HepG2 (cell line): Measurements from ENCODE around the gene ADCY6. TPM values are rescaled to one million over a fixed set of nuclear protein-coding genes. Genes with fewer than 3 reads are reported as not detected.

Source experiments
- ATAC-seq: fragments of 200-7000 bp; cut with Tn5 transposase; 3 replicates; pipeline ENCODE4 v1.9.1; 2020; ENCODE audit warnings: mild to moderate bottlenecking, moderate library complexity
- BruUV-seq: library from RNA; stranded (reverse); fragments of 400-500 nt; replicated peaks from 2 replicates; lab custom pipeline; 2021; lab: Mats Ljungman, UMichigan
- CTCF ChIA-PET: fragments of 300-600 bp; formaldehyde crosslinking; extraction: SDS; loops from one replicate; lab custom pipeline; 2021; ENCODE audit warnings: low total read pairs, inconsistent platforms, low intra/inter-chr PET ratio; lab: Yijun Ruan, JAX
- POLR2A ChIA-PET: fragments of 350-600 bp; sonication (Branson Sonifier 250); formaldehyde crosslinking; loops from one replicate; lab custom pipeline; 2020; ENCODE audit warnings: antibody characterized with exemption, inconsistent platforms; lab: Yijun Ruan, JAX
- DNase-seq: peaks from one replicate; pipeline ENCODE4 v3.0.0-alpha.2; 2015; ENCODE audit warnings: low spot score
- FAIRE-seq: peaks from 3 replicates; lab custom pipeline; 2011; peaks lifted over from hg19 to GRCh38; lab: Jason Lieb, UNC
- H2AFZ ChIP-seq: one replicate; pipeline ENCODE4 v1.6.1; 2011; ENCODE audit warnings: low read length, inconsistent platforms
- H3K27ac ChIP-seq: fragments of 300-600 bp; 3 replicates; pipeline ENCODE4 v1.8.0; 2011; ENCODE audit warnings: mixed run types, mild to moderate bottlenecking, mixed read lengths, low read length, inconsistent platforms; ENCODE audit not compliant: insufficient read depth; ENCODE audit errors: extremely low read length
- H3K27me3 ChIP-seq, 2 experiments: fragments of 200-600 bp in 1 of 2; 2 replicates in 1 of 2; 3 replicates in 1 of 2; pipeline versions ENCODE4 v1.6.0 to v1.8.0; 2011; ENCODE audit warnings: low read length in 2 of 2, mild to moderate bottlenecking in 2 of 2, moderate library complexity in 2 of 2, inconsistent platforms in 1 of 2; ENCODE audit not compliant: insufficient read depth in 2 of 2, control insufficient read depth in 1 of 2
- H3K36me3 ChIP-seq, 2 experiments: fragments of 200-600 bp in 1 of 2; replicated peaks in 1 of 2; 2 replicates in 1 of 2; 3 replicates in 1 of 2; pipeline versions ENCODE4 v1.5.1 to v1.8.0; 2011; ENCODE audit warnings: low read length in 2 of 2, inconsistent platforms in 1 of 2; ENCODE audit not compliant: insufficient read depth in 2 of 2, control insufficient read depth in 1 of 2
- H3K4me1 ChIP-seq: 2 replicates; pipeline ENCODE4 v1.5.1; 2012; ENCODE audit warnings: low read length, inconsistent platforms; ENCODE audit not compliant: insufficient read depth
- H3K4me2 ChIP-seq: 2 replicates; pipeline ENCODE4 v1.6.0; 2011; ENCODE audit warnings: low read depth, low read length, inconsistent platforms
- H3K4me3 ChIP-seq, 3 experiments: fragments of 200-600 bp in 1 of 3; sonication (generic), shearing (Covaris generic) in 1 of 3; replicated peaks in 1 of 3; 2 replicates each; pipeline ENCODE4 v1.5.1; 2011 to 2016; ENCODE audit warnings: low read length in 3 of 3, inconsistent platforms in 2 of 3, low read depth in 2 of 3, mild to moderate bottlenecking in 2 of 3, control low read depth in 1 of 3, mixed read lengths in 1 of 3; ENCODE audit not compliant: insufficient read depth in 1 of 3
- H3K79me2 ChIP-seq: one replicate; pipeline ENCODE4 v1.6.1; 2011; ENCODE audit warnings: low read length, inconsistent platforms; ENCODE audit not compliant: insufficient read depth
- H3K9ac ChIP-seq: 2 replicates; pipeline ENCODE4 v1.6.0; 2011; ENCODE audit warnings: mild to moderate bottlenecking, low read depth, low read length, inconsistent platforms; ENCODE audit not compliant: insufficient read depth
- H3K9me3 ChIP-seq: 2 replicates; pipeline ENCODE4 v1.5.1; 2012; ENCODE audit warnings: mild to moderate bottlenecking, low read length
- H4K20me1 ChIP-seq: 2 replicates; pipeline ENCODE4 v1.6.0; 2011; ENCODE audit warnings: inconsistent platforms, mild to moderate bottlenecking, low read length, moderate library complexity; ENCODE audit not compliant: insufficient read depth
- CREB1 ChIP-seq, 2 experiments: fragments of 450-650 bp in 1 of 2; IDR thresholded peaks; 2 replicates each; pipeline ENCODE4 v1.6.1; 2016 to 2017; ENCODE audit warnings: control low read depth in 1 of 2, mild to moderate bottlenecking in 1 of 2, missing compliant biosample characterization in 1 of 2, missing genetic modification characterization in 1 of 2
- EEA1 ChIP-seq: sonication (generic); formaldehyde crosslinking; IDR thresholded peaks from 2 replicates; pipeline ENCODE4 v1.5.1; 2020; ENCODE audit warnings: mild to moderate bottlenecking, missing genetic modification reagents, borderline replicate concordance
- FIP1L1 ChIP-seq: fragments of 200-400 bp; formaldehyde crosslinking; IDR thresholded peaks from 2 replicates; pipeline ENCODE4 v1.6.1; 2018; ENCODE audit warnings: low read depth, mild to moderate bottlenecking, low read length, moderate library complexity, borderline replicate concordance; ENCODE audit not compliant: insufficient read depth
- IRF2 ChIP-seq: IDR thresholded peaks from 2 replicates; pipeline ENCODE4 v1.6.1; 2018; ENCODE audit warnings: missing genetic modification reagents, missing compliant biosample characterization
- JARID2 ChIP-seq: sonication (generic); formaldehyde crosslinking; IDR thresholded peaks from 2 replicates; pipeline ENCODE4 v1.8.1; 2023; ENCODE audit warnings: missing genetic modification reagents, inconsistent platforms; ENCODE audit not compliant: insufficient replicate concordance
- KAT7 ChIP-seq: IDR thresholded peaks from 2 replicates; pipeline ENCODE4 v1.6.1; 2018; ENCODE audit warnings: borderline replicate concordance, missing compliant biosample characterization
- MIER2 ChIP-seq: IDR thresholded peaks from 2 replicates; pipeline ENCODE4 v1.6.1; 2016; ENCODE audit warnings: missing biosample characterization, missing genetic modification reagents
- NR1H2 ChIP-seq: sonication (generic); formaldehyde crosslinking; IDR thresholded peaks from 2 replicates; pipeline ENCODE4 v1.8.1; 2022; ENCODE audit warnings: low read depth, missing genetic modification reagents, borderline replicate concordance
- SOX5 ChIP-seq: IDR thresholded peaks from 2 replicates; pipeline ENCODE4 v1.6.1; 2016; ENCODE audit warnings: borderline replicate concordance
- TSC22D2 ChIP-seq: sonication (generic); formaldehyde crosslinking; IDR thresholded peaks from 2 replicates; pipeline ENCODE4 v1.5.1; 2020; ENCODE audit warnings: missing genetic modification reagents, mild to moderate bottlenecking, borderline replicate concordance
- ZNF335 ChIP-seq: sonication (generic); formaldehyde crosslinking; IDR thresholded peaks from 2 replicates; pipeline ENCODE4 v1.4.0; 2020; ENCODE audit warnings: missing genetic modification reagents
- WGBS: methylation state at CpG from one replicate; pipeline ENCODE4 v1.1.6; 2017; ENCODE audit warnings: low lambda C conversion rate; 5-methylcytosine and 5-hydroxymethylcytosine counted together
- in situ Hi-C: cut with HindIII; loops from 2 replicates; pipeline ENCODE4 v1.10.0; 2017; ENCODE audit warnings: low pct_unique_long_range_greater_than_20kb; ENCODE audit not compliant: extremely low pct_ligation_motif_present
- intact Hi-C: fragments of 100-400 bp; cut with micrococcal nuclease; formaldehyde crosslinking; loops from one replicate; pipeline ENCODE4 v1.10.0; 2022; ENCODE audit not compliant: unreplicated experiment
- polyA plus RNA-seq, 8 experiments: library from polyadenylated mRNA; depleted of rRNA in 3 of 8; stranded (reverse) in 7 of 8; unstranded in 1 of 8; fragments of >200 nt; fragmentation: Illumina TruSeq in 4 of 8; extraction: Trizol in 4 of 8; gene quantifications; 2 replicates each; pipeline versions ENCODE4 v1.2.1 to v1.2.3, GENCODE V29; 2011 to 2016; ENCODE audit warnings: low read depth in 4 of 8, missing spikeins in 1 of 8, mixed read lengths in 1 of 8; ENCODE audit not compliant: insufficient read depth in 1 of 8
- total RNA-seq, 5 experiments: library from RNA; depleted of rRNA; stranded (reverse); fragments of >200 nt; fragmentation: Illumina TruSeq; extraction: Trizol; gene quantifications; 2 replicates each; pipeline ENCODE4 v1.2.3, GENCODE V29; 2016; ENCODE audit warnings: low read depth in 1 of 5
- TF ChIP-seq, protein P1 (sequence below): IDR thresholded peaks from 2 replicates; pipeline ENCODE4 v1.6.1; 2016; ENCODE audit warnings: missing genetic modification reagents, missing compliant biosample characterization
- TF ChIP-seq, protein P2 (sequence below): sonication (generic); formaldehyde crosslinking; IDR thresholded peaks from 2 replicates; pipeline ENCODE4 v1.8.0; 2022; ENCODE audit warnings: missing genetic modification reagents, low read depth, mild to moderate bottlenecking, borderline replicate concordance
- TF ChIP-seq, protein P3 (sequence below): sonication (generic); formaldehyde crosslinking; IDR thresholded peaks from 2 replicates; pipeline ENCODE4 v1.4.0; 2020; ENCODE audit warnings: low read depth, mild to moderate bottlenecking, missing genetic modification reagents
- TF ChIP-seq, protein P4 (sequence below): sonication (generic); formaldehyde crosslinking; IDR thresholded peaks from 2 replicates; pipeline ENCODE4 v1.9.0; 2021; ENCODE audit warnings: missing genetic modification reagents, borderline replicate concordance

The ADCY6 gene
- total and polyA plus RNA-seq, 2 of the 13 experiments (the other 11 are each of a cell fraction or from before 2014, with no cell fraction given) = 10.6 to 11.8 TPM

DNA sequence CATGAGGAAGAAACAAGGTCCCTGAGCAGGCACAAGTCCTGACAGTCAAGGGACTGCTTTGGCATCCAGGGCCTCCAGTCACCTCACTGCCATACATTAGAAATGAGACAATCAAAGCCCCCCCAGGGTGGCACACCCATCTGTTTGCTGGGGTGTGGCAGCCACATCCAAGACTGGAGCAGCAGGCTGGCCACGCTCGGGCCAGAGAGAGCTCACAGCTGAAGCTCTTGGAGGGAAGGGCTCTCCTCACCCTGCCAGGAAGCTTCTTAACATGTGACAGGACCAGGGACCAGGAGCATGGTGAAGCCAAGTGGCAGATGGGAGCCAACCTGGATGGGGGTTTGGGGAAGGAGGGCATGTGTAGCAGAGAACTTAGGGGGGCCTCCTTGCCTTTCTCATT is 39.4 kb upstream of the ADCY6 start:
- ChIA-PET CTCF (no interaction called here), POLR2A (no interaction called here)
- Histone ChIP-seq H2AFZ (no peak overlapping the region), H3K9ac (no peak overlapping the region), H3K4me1 (no peaks in the 10 kb centered on the region), H3K27me3 (peaks cover 4 to 25% of the 10 kb centered on the region in 2 experiments; a peak in 4 of 5 replicates), H3K36me3 (peaks cover 24 to 40% of the 10 kb centered on the region in 2 experiments), H3K4me3 (no peak overlapping the region), H4K20me1 (no peaks in the 10 kb centered on the region; the same call in 1 of the 2 replicates), H3K27ac (no peak overlapping the region), H3K79me2 (no peaks in the 10 kb centered on the region), H3K4me2 (no peak overlapping the region), H3K9me3 (no peaks in the 10 kb centered on the region)
- BruUV-seq = no TSS peak
- in situ Hi-C loops (no loop called here), intact Hi-C loops (no loop called here)
- DNase-seq (no peak), FAIRE-seq (no peak), ATAC-seq (no peak)
- TF ChIP-seq KAT7 (CRISPR knock-in tag) (no peak), EEA1 (CRISPR knock-in tag) (no peak), FIP1L1 (no peak), IRF2 (CRISPR knock-in tag) (no peak), MIER2 (CRISPR knock-in tag) (no peak), SOX5 (CRISPR knock-in tag) (no peak), JARID2 (CRISPR knock-in tag) (no peak), ZNF335 (CRISPR knock-in tag) (no peak), NR1H2 (CRISPR knock-in tag) (no peak), CREB1 (IDR thresholded peaks at IDR 0.05) (no peak), CREB1 (CRISPR knock-in tag; IDR thresholded peaks at IDR 0.05) (no peak), TSC22D2 (no peak)
- TF ChIP-seq, protein P1, sequence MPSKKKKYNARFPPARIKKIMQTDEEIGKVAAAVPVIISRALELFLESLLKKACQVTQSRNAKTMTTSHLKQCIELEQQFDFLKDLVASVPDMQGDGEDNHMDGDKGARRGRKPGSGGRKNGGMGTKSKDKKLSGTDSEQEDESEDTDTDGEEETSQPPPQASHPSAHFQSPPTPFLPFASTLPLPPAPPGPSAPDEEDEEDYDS (CRISPR knock-in tag) = no peak
- TF ChIP-seq, protein P2, sequence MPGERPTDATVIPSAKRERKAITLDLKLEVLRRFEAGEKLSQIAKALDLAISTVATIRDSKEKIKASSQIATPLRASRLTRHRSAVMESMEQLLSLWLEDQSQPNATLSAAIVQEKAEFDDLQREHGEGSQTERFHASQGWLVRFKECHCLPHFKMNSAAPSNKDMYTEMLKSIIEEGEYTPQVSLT (CRISPR knock-in tag) = no peak
- TF ChIP-seq, protein P3, sequence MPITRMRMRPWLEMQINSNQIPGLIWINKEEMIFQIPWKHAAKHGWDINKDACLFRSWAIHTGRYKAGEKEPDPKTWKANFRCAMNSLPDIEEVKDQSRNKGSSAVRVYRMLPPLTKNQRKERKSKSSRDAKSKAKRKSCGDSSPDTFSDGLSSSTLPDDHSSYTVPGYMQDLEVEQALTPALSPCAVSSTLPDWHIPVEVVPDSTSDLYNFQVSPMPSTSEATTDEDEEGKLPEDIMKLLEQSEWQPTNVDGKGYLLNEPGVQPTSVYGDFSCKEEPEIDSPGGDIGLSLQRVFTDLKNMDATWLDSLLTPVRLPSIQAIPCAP (CRISPR knock-in tag) = no peak
- TF ChIP-seq, protein P4, sequence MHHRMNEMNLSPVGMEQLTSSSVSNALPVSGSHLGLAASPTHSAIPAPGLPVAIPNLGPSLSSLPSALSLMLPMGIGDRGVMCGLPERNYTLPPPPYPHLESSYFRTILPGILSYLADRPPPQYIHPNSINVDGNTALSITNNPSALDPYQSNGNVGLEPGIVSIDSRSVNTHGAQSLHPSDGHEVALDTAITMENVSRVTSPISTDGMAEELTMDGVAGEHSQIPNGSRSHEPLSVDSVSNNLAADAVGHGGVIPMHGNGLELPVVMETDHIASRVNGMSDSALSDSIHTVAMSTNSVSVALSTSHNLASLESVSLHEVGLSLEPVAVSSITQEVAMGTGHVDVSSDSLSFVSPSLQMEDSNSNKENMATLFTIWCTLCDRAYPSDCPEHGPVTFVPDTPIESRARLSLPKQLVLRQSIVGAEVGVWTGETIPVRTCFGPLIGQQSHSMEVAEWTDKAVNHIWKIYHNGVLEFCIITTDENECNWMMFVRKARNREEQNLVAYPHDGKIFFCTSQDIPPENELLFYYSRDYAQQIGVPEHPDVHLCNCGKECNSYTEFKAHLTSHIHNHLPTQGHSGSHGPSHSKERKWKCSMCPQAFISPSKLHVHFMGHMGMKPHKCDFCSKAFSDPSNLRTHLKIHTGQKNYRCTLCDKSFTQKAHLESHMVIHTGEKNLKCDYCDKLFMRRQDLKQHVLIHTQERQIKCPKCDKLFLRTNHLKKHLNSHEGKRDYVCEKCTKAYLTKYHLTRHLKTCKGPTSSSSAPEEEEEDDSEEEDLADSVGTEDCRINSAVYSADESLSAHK (CRISPR knock-in tag) = no peak
- WGBS = 65% methylated on average over 2 of the region's 2 CpGs
